Epithelial cell of prostate (primary cell): ENCODE results near the gene CELA3B.
A peak's percentile ranks its signal among the peaks of the same experiment; 100 is the strongest.
"Not testable (repeated sequence)": the region's sequence is repeated elsewhere in the genome, so short reads cannot be mapped to it uniquely, and the experiment has no call there.

Source experiments
- DNase-seq: peaks from one replicate; pipeline ENCODE4 v3.0.0-alpha.2; 2011; ENCODE audit warnings: low read depth, low spot score
- H3K27ac ChIP-seq: fragments of 450-650 bp; 2 replicates; pipeline ENCODE4 v1.5.1; 2017; ENCODE audit warnings: mild to moderate bottlenecking

The CELA3B gene

GRCh38 chr1:21942464-21942863, 34.4 kb upstream of the CELA3B start:
- DNase-seq = no peak
- H3K27ac ChIP-seq = no peak overlapping the region

- not testable (repeated sequence) for H3K27ac ChIP-seq, DNase-seq
Observed at GRCh38 chr1:21942959-21943640, 33.7 kb upstream of the CELA3B start.

- DNase-seq = no peak
Observed at GRCh38 chr1:21944733-21945073, 32.1 kb upstream of the CELA3B start.

GRCh38 chr1:21946836-21947587, 29.8 kb upstream of the CELA3B start:
- no peak for DNase-seq
- no peak overlapping the region for H3K27ac ChIP-seq

More at GRCh38 chr1:21944733-21945073, 32.1 kb upstream of the CELA3B start:
- H3K27ac ChIP-seq = no peak overlapping the region

- DNase-seq = no peak
- H3K27ac ChIP-seq = no peak overlapping the region
Observed at GRCh38 chr1:21950734-21951133, 26.1 kb upstream of the CELA3B start.

GRCh38 chr1:21951226-21951870, 25.5 kb upstream of the CELA3B start:
- H3K27ac ChIP-seq = no peak overlapping the region
- no peak for DNase-seq

- no peak overlapping the region for H3K27ac ChIP-seq
- DNase-seq = no peak
Observed at GRCh38 chr1:21952786-21953520, 23.9 kb upstream of the CELA3B start.

GRCh38 chr1:21955058-21955457, 21.8 kb upstream of the CELA3B start:
- no peak for DNase-seq
- peak overlapping the region; percentile 56 for H3K27ac ChIP-seq

GRCh38 chr1:21955501-21956281, 21.1 kb upstream of the CELA3B start:
- peak overlapping the region; percentile 56 for H3K27ac ChIP-seq
- peak; percentile 49 for DNase-seq

- peak overlapping the region; percentile 56 for H3K27ac ChIP-seq
- DNase-seq = peak; percentile 95
Observed at GRCh38 chr1:21956720-21957552, 19.9 kb upstream of the CELA3B start.

GRCh38 chr1:21961337-21961736, 15.5 kb upstream of the CELA3B start:
- no peak for DNase-seq
- no peak overlapping the region for H3K27ac ChIP-seq

GRCh38 chr1:21961799-21962198, 15.0 kb upstream of the CELA3B start:
- no peak overlapping the region for H3K27ac ChIP-seq
- DNase-seq = no peak

GRCh38 chr1:21963477-21964217, 13.2 kb upstream of the CELA3B start:
- DNase-seq = no peak
- no peak overlapping the region for H3K27ac ChIP-seq

- DNase-seq = no peak
- peak overlapping the region; percentile 67 for H3K27ac ChIP-seq
Observed at GRCh38 chr1:21966247-21967000, 10.4 kb upstream of the CELA3B start.

GRCh38 chr1:21967216-21967615, 9.6 kb upstream of the CELA3B start:
- DNase-seq, H3K27ac ChIP-seq: not testable (repeated sequence)

- not testable (repeated sequence) for H3K27ac ChIP-seq, DNase-seq
Observed at GRCh38 chr1:21969066-21969465, 7.8 kb upstream of the CELA3B start.

GRCh38 chr1:21970523-21970922, 6.3 kb upstream of the CELA3B start:
- not testable (repeated sequence) for H3K27ac ChIP-seq, DNase-seq
